Kidney capillary endothelial cell (primary cell): Measurements from ENCODE around the gene ABHD16B.

Experiments
- DNase-seq: peaks from one replicate; pipeline ENCODE4 v3.0.0-alpha.2; 2018; ENCODE audit warnings: low spot score

Gene ABHD16B

GRCh38 chr20:63895952-63896263 is 34.6 kb downstream of the ABHD16B start:
- peak; percentile 50 for DNase-seq

GRCh38 chr20:63896264-63897105 is 35.2 kb downstream of the ABHD16B start:
- DNase-seq, result peak; percentile 28

DNA sequence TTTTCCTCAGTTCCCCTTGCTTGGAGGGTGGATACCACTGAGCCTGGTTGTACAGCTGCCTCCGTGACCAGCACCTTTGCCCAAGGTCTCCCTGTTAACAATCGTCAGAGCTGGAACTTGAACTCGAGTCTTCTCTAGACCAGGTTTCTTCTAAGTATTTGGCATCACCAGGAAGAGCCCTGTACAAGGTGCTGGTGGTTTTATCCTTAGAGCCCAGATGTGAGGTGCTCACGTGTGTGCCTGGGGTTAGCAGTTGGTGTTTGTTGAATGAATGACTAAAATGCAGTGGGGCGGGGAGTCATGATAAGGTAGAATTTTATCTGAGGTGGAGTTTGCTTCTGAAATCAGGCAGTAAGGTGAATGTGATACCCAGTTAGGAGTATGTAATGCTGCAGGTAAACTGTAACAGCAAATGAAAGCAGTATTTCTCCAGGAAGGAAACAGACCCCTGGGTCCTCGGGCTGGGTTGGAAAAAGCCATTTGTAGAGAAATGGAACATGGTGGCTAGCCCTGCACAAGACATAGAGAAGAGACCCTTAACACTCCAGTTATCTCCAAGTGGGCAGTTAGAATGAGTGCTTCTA is 36.8 kb downstream of the ABHD16B start:
- no peak for DNase-seq

DNA sequence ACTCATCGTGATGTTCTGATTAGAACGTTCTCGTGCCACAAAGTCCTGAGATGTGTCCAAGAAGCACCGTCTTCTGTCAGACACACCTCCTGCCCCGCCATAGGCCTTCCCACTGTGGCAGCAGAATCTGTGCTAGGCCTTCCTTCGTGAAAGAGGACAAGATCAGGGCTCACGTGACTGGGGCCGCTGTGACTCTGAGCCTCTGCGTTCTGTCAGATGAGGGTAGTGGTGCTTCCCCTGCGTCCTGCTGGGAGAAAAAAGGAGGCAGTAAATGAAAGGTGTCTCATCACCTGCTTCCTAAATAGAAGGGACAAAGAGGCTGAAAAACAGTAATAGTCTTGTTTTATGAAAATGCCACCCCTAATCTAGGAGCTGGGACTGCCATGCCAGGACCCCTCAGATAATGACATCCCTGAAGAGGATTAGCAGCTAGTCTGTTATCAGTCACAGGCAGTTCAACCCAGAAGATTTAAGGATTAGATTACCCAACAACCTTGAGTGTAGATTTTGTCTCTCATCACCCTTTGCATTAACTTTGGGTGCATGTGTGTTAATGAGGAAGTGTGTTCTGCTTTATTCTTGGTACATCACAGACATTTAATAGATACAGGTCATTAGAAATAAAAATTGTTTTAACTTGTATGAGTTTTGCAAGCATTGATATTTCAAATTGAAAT is 37.7 kb downstream of the ABHD16B start:
- no peak for DNase-seq

DNA sequence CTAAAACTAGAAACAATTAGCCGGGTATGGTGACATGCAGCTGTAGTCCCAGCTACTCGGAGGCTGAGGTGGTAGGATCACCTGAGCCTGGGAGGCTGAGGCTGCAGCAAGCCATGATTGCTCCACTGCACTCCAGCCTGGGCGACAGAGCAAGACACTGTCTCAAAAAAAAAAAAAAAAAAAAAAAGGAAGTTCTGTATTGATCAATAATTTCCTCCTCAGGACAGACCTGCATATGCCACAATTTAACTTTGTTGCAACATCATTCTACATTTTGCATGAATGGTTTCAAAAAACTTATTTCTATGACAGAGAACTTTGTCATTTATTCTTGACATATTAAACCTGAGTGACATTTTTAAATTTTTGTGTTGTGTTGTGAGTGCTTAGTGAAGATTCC is 39.1 kb downstream of the ABHD16B start:
- DNase-seq, result no peak

GRCh38 chr20:63903796-63904561 is 42.7 kb downstream of the ABHD16B start:
- no peak for DNase-seq

GRCh38 chr20:63908008-63908682 is 46.8 kb downstream of the ABHD16B start:
- no peak for DNase-seq

DNA sequence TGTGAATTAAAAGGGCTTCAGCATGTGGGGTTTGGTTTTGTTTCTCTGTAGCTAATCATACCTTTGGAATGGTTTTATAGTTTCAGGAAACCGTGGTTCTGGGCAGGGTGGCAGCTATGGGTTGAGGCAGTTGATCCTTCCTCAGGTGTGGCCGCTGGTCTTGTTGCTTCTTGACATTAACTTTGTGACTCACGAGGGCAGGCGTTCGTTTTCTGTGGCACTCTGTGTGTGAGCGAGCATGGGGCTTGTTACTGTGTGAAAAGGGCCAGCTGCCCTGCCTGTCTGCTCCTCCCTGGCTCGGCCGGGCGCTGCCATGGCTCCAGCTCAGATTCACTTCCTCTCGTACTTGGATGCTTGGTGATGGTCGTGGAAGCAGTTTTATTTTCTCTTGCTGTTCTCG is 49.9 kb downstream of the ABHD16B start:
- DNase-seq, result no peak
